A549 treated with AZD9567 at 1 μM for 4 hours (cell line): ENCODE measurements around the gene KRTAP9-9. TPM values are rescaled to one million over a fixed set of nuclear protein-coding genes. Genes with fewer than 3 reads are reported as not detected.

Experiments
- total RNA-seq: library from RNA; stranded (reverse); fragments of 200-300 nt; extraction: Qiagen RNA extraction; gene quantifications from 5 replicates; pipeline ENCODE4 v1.2.3, GENCODE V29; 2022; ENCODE audit not compliant: insufficient read depth

The KRTAP9-9 gene
- not detected in 5 replicates for total RNA-seq

DNA sequence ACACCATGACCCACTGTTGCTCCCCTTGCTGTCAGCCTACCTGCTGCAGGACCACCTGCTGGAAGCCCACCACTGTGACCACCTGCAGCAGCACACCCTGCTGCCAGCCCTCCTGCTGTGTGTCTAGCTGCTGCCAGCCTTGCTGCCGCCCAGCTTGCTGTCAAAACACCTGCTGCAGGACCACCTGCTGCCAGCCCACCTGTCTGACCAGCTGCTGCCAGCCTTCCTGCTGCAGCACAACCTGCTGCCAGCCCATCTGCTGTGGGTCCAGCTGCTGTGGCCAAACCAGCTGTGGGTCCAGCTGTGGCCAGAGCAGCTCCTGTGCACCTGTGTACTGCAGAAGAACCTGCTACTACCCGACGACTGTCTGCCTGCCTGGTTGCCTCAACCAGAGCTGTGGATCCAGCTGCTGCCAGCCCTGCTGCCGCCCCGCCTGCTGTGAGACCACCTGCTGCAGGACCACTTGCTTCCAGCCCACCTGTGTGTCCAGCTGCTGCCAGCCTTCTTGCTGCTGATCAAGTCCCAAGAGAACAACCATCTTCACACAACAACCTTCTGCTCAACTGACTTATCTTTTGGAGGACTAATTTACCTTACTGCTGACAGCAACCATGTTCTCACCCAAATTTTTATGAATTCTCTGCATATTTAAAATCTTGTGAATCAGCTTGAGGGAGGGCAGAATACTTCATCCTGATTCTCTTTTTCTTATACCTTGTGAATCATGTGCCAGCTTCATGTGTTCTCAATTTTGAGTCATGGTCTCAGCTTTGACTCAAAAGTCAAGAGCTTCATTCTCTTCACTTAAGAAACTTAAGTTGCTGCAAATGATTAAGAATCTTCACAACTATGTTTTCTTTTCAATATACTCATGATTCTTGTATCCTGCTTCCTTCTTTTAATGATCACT is at the start of gene KRTAP9-9:
Gene KRTAP9-9, plus strand, starts transcription at position 4 of the 910 bp plus-strand sequence.

DNA sequence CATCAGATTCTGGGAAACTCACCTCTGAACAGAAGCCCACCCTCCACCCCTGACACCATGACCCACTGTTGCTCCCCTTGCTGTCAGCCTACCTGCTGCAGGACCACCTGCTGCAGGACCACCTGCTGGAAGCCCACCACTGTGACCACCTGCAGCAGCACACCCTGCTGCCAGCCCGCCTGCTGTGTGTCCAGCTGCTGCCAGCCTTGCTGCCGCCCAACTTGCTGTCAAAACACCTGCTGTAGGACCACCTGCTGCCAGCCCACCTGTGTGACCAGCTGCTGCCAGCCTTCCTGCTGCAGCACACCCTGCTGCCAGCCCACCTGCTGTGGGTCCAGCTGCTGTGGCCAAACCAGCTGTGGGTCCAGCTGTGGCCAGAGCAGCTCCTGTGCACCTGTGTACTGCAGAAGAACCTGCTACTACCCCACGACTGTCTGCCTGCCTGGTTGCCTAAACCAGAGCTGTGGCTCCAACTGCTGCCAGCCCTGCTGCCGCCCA is 28.5 kb upstream of the KRTAP9-9 start, which contains the start of gene KRTAP9-2:
Gene KRTAP9-2, plus strand, starts transcription at position 51 of the 498 bp plus-strand sequence. Its CDS starts 7 bp downstream, at position 58.

DNA sequence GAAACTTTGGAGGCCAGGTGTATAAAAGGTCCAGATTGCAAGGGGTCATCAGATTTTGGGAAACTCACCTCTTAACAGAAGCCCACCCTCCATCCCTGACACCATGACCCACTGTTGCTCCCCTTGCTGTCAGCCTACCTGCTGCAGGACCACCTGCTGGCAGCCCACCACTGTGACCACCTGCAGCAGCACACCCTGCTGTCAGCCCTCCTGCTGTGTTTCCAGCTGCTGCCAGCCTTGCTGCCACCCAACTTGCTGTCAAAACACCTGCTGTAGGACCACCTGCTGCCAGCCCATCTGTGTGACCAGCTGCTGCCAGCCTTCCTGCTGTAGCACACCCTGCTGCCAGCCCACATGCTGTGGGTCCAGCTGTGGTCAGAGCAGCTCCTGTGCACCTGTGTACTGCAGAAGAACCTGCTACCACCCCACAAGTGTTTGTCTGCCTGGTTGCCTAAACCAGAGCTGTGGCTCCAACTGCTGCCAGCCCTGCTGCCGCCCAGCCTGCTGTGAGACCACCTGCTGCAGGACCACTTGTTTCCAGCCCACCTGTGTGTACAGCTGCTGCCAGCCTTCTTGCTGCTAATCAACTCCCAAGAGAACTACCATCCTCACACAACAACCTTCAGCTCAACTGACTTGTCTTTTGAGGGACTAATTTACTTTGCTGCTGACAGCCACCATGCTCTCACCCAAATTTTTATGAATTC is 22.6 kb upstream of the KRTAP9-9 start, which contains the start of gene KRTAP9-3:
Gene KRTAP9-3, plus strand, starts transcription at position 51 of the 707 bp plus-strand sequence. Its CDS starts 53 bp downstream, at position 104.

DNA sequence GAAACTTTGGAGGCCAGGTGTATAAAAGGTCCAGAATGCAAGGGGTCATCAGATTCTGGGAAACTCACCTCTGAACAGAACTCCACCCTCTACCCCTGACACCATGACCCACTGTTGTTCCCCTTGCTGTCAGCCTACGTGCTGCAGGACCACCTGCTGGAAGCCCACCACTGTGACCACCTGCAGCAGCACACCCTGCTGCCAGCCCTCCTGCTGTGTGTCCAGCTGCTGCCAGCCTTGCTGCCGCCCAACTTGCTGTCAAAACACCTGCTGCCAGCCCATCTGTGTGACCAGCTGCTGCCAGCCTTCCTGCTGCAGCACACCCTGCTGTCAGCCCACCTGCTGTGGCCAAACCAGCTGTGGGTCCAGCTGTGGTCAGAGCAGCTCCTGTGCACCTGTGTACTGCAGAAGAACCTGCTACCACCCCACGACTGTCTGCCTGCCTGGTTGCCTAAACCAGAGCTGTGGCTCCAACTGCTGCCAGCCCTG is 17.2 kb upstream of the KRTAP9-9 start, which contains the start of gene KRTAP9-8:
Gene KRTAP9-8, plus strand, starts transcription at position 51 of the 489 bp plus-strand sequence. Its CDS starts 53 bp downstream, at position 104.

DNA sequence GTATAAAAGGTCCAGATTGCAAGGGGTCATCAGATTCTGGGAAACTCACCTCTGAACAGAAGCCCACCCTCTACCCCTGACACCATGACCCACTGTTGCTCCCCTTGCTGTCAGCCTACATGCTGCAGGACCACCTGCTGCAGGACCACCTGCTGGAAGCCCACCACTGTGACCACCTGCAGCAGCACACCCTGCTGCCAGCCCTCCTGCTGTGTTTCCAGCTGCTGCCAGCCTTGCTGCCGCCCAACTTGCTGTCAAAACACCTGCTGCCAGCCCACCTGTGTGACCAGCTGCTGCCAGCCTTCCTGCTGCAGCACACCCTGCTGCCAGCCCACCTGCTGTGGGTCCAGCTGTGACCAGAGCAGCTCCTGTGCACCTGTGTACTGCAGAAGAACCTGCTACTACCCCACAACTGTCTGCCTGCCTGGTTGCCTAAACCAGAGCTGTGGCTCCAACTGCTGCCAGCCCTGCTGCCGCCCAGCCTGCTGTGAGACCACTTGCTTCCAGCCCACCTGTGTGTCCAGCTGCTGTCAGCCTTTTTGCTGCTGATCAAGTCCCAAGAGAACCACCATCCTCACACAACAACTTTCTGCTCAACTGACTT is 5.4 kb upstream of the KRTAP9-9 start, which contains the start of gene KRTAP9-4:
Gene KRTAP9-4, plus strand, starts transcription at position 51 of the 604 bp plus-strand sequence. Its CDS starts 34 bp downstream, at position 85.

DNA sequence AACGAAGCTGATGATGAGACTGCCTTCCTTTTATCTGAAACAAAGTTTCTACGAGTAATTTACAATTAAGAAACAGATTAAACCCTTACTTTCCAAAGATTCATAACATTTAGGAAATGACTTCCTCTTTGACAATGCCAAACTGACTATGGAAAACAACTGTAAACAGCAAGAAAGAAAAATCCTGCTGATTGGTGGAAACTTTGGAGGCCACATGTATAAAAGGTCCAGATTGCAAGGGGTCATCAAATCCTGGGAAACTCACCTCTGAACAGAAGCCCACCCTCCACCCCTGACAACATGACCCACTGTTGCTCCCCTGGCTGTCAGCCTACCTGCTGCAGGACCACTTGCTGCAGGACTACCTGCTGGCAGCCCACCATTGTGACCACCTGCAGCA is 9.9 kb downstream of the KRTAP9-9 start, which contains the start of gene KRTAP9-6:
Gene KRTAP9-6, plus strand, starts transcription at position 301 of the 400 bp plus-strand sequence. Its CDS starts 0 bp downstream, at position 301.

DNA sequence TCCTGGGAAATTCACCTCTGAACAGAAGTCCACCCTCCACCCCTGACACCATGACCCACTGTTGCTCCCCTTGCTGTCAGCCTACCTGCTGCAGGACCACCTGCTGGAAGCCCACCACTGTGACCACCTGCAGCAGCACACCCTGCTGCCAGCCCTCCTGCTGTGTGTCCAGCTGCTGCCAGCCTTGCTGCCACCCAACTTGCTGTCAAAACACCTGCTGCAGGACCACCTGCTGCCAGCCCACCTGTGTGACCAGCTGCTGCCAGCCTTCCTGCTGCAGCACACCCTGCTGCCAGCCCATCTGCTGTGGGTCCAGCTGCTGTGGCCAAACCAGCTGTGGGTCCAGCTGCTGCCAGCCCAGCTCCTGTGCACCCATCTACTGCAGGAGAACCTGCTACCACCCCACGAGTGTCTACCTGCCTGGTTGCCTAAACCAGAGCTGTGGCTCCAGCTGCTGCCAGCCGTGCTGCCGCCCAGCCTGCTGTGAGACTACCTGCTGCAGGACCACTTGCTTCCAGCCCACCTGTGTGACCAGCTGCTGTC is 20.5 kb downstream of the KRTAP9-9 start, which contains the start of gene KRTAP9-7:
Gene KRTAP9-7, plus strand, starts transcription at position 51 of the 543 bp plus-strand sequence. Its CDS starts 0 bp downstream, at position 51.

DNA sequence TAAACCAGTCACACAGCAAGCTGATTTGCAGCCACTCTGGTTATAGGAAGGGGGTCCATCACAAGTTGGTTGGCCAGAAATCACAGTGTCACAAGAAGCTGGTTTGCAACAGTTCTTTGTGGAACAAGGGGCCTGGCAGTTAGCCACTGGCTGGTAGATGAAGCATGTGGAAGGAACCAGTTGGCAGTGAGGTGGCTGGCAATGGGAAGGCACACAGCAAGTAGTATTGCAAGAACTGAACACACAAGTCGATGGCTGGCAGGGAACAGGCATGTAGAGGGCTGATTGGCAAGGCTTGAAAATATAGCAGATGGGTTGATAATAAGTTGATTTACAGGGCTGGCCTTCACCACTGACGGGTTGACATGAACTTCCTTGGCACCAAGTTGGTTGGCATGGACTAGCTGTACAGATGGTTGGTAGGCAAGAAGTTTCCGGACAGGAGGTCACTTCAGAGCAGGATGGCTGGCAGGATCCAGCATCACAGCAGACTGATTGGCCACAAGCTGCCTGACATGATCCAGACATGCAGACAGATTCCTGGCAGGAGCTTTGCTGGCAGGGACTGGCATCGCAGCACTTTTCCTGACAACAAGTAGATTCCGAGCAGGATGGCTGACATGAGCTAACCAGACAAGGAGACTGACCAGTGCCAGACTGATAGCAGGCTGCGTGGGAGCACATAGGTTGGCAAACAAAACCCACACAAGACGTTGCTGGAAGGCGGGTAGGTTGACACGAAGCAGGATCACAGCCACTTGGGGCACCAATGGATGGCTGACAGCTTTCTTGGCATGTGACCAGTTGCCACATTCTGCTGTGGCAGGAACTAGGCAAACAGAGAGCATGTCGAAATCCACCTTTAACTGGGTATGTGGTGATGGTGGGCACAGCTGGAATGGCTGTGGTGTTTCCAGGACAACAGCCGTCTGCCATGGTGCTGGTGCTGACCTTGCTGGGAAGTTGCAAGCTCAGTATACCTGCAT is 47.0 kb downstream of the KRTAP9-9 start, which contains the start of gene KRTAP29-1:
Gene KRTAP29-1, minus strand, starts transcription at position 936 of the 986 bp plus-strand sequence. Its CDS starts 0 bp downstream, at position 936.

Other genes with a start within 250 kb of the KRTAP9-9 start
- gene KRTAP3-1, start 246.3 kb upstream of the KRTAP9-9 start, total RNA-seq: not detected in 5 replicates
- gene KRTAP1-5, start 228.2 kb upstream of the KRTAP9-9 start, total RNA-seq: not detected in 5 replicates
- gene KRTAP1-4, start 225.2 kb upstream of the KRTAP9-9 start, total RNA-seq: not detected in 5 replicates
- not detected in 5 replicates for gene KRTAP1-3, start 220.5 kb upstream of the KRTAP9-9 start, total RNA-seq
- gene KRTAP1-1, start 213.9 kb upstream of the KRTAP9-9 start, total RNA-seq: not detected in 5 replicates
- gene KRTAP2-1, start 208.1 kb upstream of the KRTAP9-9 start, total RNA-seq: not detected in 5 replicates
- gene KRTAP2-2, start 200.2 kb upstream of the KRTAP9-9 start, total RNA-seq: not detected in 5 replicates
- gene KRTAP2-3, start 195.3 kb upstream of the KRTAP9-9 start, total RNA-seq: 0.09 to 0.19 TPM (median 0.17 TPM) in 4 of 5 replicates, not detected in the other
- gene KRTAP2-4, start 189.5 kb upstream of the KRTAP9-9 start, total RNA-seq: not detected in 5 replicates
- gene KRTAP4-7, start 171.2 kb upstream of the KRTAP9-9 start, total RNA-seq: not detected in 5 replicates
- gene KRTAP4-8, start 157.2 kb upstream of the KRTAP9-9 start, total RNA-seq: not detected in 5 replicates
- gene KRTAP4-16, start 153.2 kb upstream of the KRTAP9-9 start, total RNA-seq: not detected in 5 replicates
- gene KRTAP4-9, start 150.0 kb upstream of the KRTAP9-9 start, total RNA-seq: not detected in 5 replicates
- gene KRTAP4-11, start 137.0 kb upstream of the KRTAP9-9 start, total RNA-seq: not detected in 5 replicates
- gene KRTAP4-12, start 131.2 kb upstream of the KRTAP9-9 start, total RNA-seq: not detected in 5 replicates
- not detected in 5 replicates for gene KRTAP4-6, start 114.8 kb upstream of the KRTAP9-9 start, total RNA-seq
- gene KRTAP4-5, start 105.6 kb upstream of the KRTAP9-9 start, total RNA-seq: not detected in 5 replicates
- 0.07 TPM in 1 of 5 replicates, not detected in the others for gene KRTAP4-4, start 94.6 kb upstream of the KRTAP9-9 start, total RNA-seq
- gene KRTAP4-3, start 87.2 kb upstream of the KRTAP9-9 start, total RNA-seq: not detected in 5 replicates
- not detected in 5 replicates for gene KRTAP4-2, start 77.2 kb upstream of the KRTAP9-9 start, total RNA-seq
- gene KRTAP4-1, start 70.5 kb upstream of the KRTAP9-9 start, total RNA-seq: not detected in 5 replicates
- gene KRTAP9-1, start 65.5 kb upstream of the KRTAP9-9 start, total RNA-seq: not detected in 5 replicates
- gene KRTAP9-2, start 28.7 kb upstream of the KRTAP9-9 start, total RNA-seq: not detected in 5 replicates
- not detected in 5 replicates for gene KRTAP9-3, start 22.9 kb upstream of the KRTAP9-9 start, total RNA-seq
- gene KRTAP9-8, start 17.4 kb upstream of the KRTAP9-9 start, total RNA-seq: not detected in 5 replicates
- not detected in 5 replicates for gene KRTAP9-4, start 5.7 kb upstream of the KRTAP9-9 start, total RNA-seq
- not detected in 5 replicates for gene KRTAP9-6, start 10.0 kb downstream of the KRTAP9-9 start, total RNA-seq
- gene KRTAP9-7, start 20.3 kb downstream of the KRTAP9-9 start, total RNA-seq: not detected in 5 replicates
- gene KRTAP29-1, start 47.5 kb downstream of the KRTAP9-9 start, total RNA-seq: not detected in 5 replicates
- not detected in 5 replicates for gene KRTAP16-1, start 53.9 kb downstream of the KRTAP9-9 start, total RNA-seq
- gene KRTAP17-1, start 60.3 kb downstream of the KRTAP9-9 start, total RNA-seq: not detected in 5 replicates
- not detected in 5 replicates for gene KRT33A, start 95.4 kb downstream of the KRTAP9-9 start, total RNA-seq
- not detected in 5 replicates for gene KRT33B, start 114.4 kb downstream of the KRTAP9-9 start, total RNA-seq
- gene KRT34, start 126.9 kb downstream of the KRTAP9-9 start, total RNA-seq: 0.21 to 1.2 TPM (median 0.29 TPM) in 5 replicates
- gene KRT31, start 142.2 kb downstream of the KRTAP9-9 start, total RNA-seq: not detected in 5 replicates
- not detected in 5 replicates for gene KRT37, start 169.2 kb downstream of the KRTAP9-9 start, total RNA-seq
- not detected in 5 replicates for gene KRT38, start 185.6 kb downstream of the KRTAP9-9 start, total RNA-seq
- not detected in 5 replicates for gene KRT32, start 212.0 kb downstream of the KRTAP9-9 start, total RNA-seq
- not detected in 5 replicates for gene KRT35, start 225.8 kb downstream of the KRTAP9-9 start, total RNA-seq
- not detected in 5 replicates for gene KRT36, start 234.5 kb downstream of the KRTAP9-9 start, total RNA-seq